Measurements from ENCODE around the gene PLA2G15.

PLA2G15 gene

GRCh38 chr16:68244903-68245853, at the start of gene PLA2G15:
TSS of gene PLA2G15 (plus strand) at chr16:68245373. CDS start at chr16:68245427, 54 bp downstream.
- DNase-seq, result peak; percentile 69 to 81

- DNase-seq, result no peak
Measured at GRCh38 chr16:68197250-68197649, 47.9 kb upstream of the PLA2G15 start.

GRCh38 chr16:68200088-68200783, 44.9 kb upstream of the PLA2G15 start:
- DNase-seq, result no peak

GRCh38 chr16:68202091-68202519, 43.1 kb upstream of the PLA2G15 start:
- DNase-seq, result no peak

- no peak for DNase-seq
Measured at GRCh38 chr16:68206245-68206644, 38.9 kb upstream of the PLA2G15 start.

GRCh38 chr16:68214726-68215125, 30.4 kb upstream of the PLA2G15 start:
- no peak for DNase-seq

- DNase-seq, result no peak
Measured at GRCh38 chr16:68215302-68215701, 29.9 kb upstream of the PLA2G15 start.

GRCh38 chr16:68216240-68216639, 28.9 kb upstream of the PLA2G15 start:
- DNase-seq, result no peak

- DNase-seq, result no peak
Measured at GRCh38 chr16:68217506-68217905, 27.7 kb upstream of the PLA2G15 start.

GRCh38 chr16:68219725-68220351, 25.3 kb upstream of the PLA2G15 start:
- DNase-seq, result no peak

- no peak for DNase-seq
Measured at GRCh38 chr16:68223072-68223471, 22.1 kb upstream of the PLA2G15 start.

GRCh38 chr16:68226116-68226515, 19.1 kb upstream of the PLA2G15 start:
- DNase-seq, result no peak

GRCh38 chr16:68227183-68227793, 17.9 kb upstream of the PLA2G15 start:
- no peak for DNase-seq

- DNase-seq, result no peak
Measured at GRCh38 chr16:68227850-68228553, 17.2 kb upstream of the PLA2G15 start.

GRCh38 chr16:68228652-68229051, 16.5 kb upstream of the PLA2G15 start:
- DNase-seq, result no peak

- peak in 1 of 2 experiments; percentile 45 for DNase-seq
Measured at GRCh38 chr16:68229431-68230175, 15.6 kb upstream of the PLA2G15 start.

GRCh38 chr16:68230176-68230571, 15.0 kb upstream of the PLA2G15 start:
- no peak for DNase-seq

- DNase-seq, result no peak
Measured at GRCh38 chr16:68230956-68231355, 14.2 kb upstream of the PLA2G15 start.

GRCh38 chr16:68231384-68232136, 13.6 kb upstream of the PLA2G15 start:
- no peak for DNase-seq

GRCh38 chr16:68232335-68232734, 12.8 kb upstream of the PLA2G15 start:
- no peak for DNase-seq
